Stomach (tissue), 9 donors: ENCODE data around the gene EN2. TPM values are rescaled to one million over a fixed set of nuclear protein-coding genes. Genes with fewer than 3 reads are reported as not detected.

Source experiments
- DNase-seq, 2 donors: peaks; one replicate each; pipeline versions ENCODE4 v3.0.0 to v3.0.0-alpha.2; 2013 to 2019
- H3K27ac ChIP-seq, 5 donors: fragments of 200-600 bp in 4 of 5; sonication (generic) in 4 of 5; one replicate each; pipeline ENCODE4 v1.5.1; 2013 to 2019; ENCODE audit warnings: mild to moderate bottlenecking in 1 of 5, moderate library complexity in 1 of 5
- H3K27me3 ChIP-seq, 3 donors: fragments of 200-600 bp; sonication (generic); one replicate each; pipeline ENCODE4 v1.5.1; 2017 to 2019; ENCODE audit warnings: mixed run types in 1 of 3
- H3K36me3 ChIP-seq, 4 donors: fragments of 200-600 bp; sonication (generic); 1 replicate in 3 of 4; 2 replicates in 1 of 4; pipeline ENCODE4 v1.5.1; 2016 to 2019
- H3K4me1 ChIP-seq, 4 donors: fragments of 200-600 bp; sonication (generic); one replicate each; pipeline ENCODE4 v1.5.1; 2016 to 2019
- H3K4me3 ChIP-seq, 4 donors: fragments of 200-600 bp; sonication (generic) in 3 of 4; one replicate each; pipeline ENCODE4 v1.5.1; 2016 to 2019; ENCODE audit warnings: mild to moderate bottlenecking in 1 of 4
- H3K9me3 ChIP-seq, 4 donors: fragments of 200-600 bp; sonication (generic); one replicate each; pipeline ENCODE4 v1.5.1; 2016 to 2019
- EP300 ChIP-seq: sonication (generic); formaldehyde crosslinking; IDR thresholded peaks from one replicate; pipeline ENCODE4 v1.6.1; 2017; ENCODE audit warnings: antibody characterized with exemption
- POLR2A ChIP-seq, 4 donors: fragments of 450-650 bp; IDR thresholded peaks; one replicate each; pipeline ENCODE4 v1.6.1; 2016; ENCODE audit warnings: antibody characterized with exemption in 4 of 4, control low read depth in 2 of 4, mild to moderate bottlenecking in 1 of 4, moderate library complexity in 1 of 4
- POLR2AphosphoS5 ChIP-seq, 3 donors: sonication (generic); formaldehyde crosslinking; IDR thresholded peaks; one replicate each; pipeline ENCODE4 v1.6.1; 2016; ENCODE audit warnings: antibody characterized with exemption in 3 of 3
- WGBS, 5 donors: extraction: QIAGEN DNeasy Blood & Tissue Kit in 3 of 5; methylation state at CpG; one replicate each; pipeline versions ENCODE4 v1.1.5 to v1.1.7; 2013 to 2018; 5-methylcytosine and 5-hydroxymethylcytosine counted together
- intact Hi-C: fragments of 100-400 bp; cut with DNase I; formaldehyde crosslinking; loops from one replicate; pipeline ENCODE4 v1.15.1; 2023; ENCODE audit warnings: low total_unique reads
- polyA plus RNA-seq, 3 donors: library from polyadenylated mRNA; stranded (reverse); fragments of 200-250 nt; gene quantifications; one replicate each; pipeline ENCODE4 v1.2.3, GENCODE V29; 2013
- total RNA-seq, 5 donors: library from RNA; depleted of rRNA; stranded (reverse); fragments of >200 nt; gene quantifications; one replicate each; pipeline versions ENCODE4 v1.1.0 to v1.2.3, GENCODE V29; 2014 to 2016
- TF ChIP-seq, protein P1 (sequence below), 7 experiments: fragments of 450-650 bp in 4 of 7; fragments of 200-600 bp in 3 of 7; sonication (generic) in 3 of 7; IDR thresholded peaks; one replicate each; pipeline ENCODE4 v1.5.1; 2016 to 2019; ENCODE audit warnings: antibody characterized with exemption in 7 of 7, control low read depth in 2 of 7, mild to moderate bottlenecking in 1 of 7
- donor health status: healthy with polysubstance abuse.
- donor health status: Bipolar disorder and iron deficiency.
- donor health status: healthy.

The EN2 gene
- total and polyA plus RNA-seq, 8 donors: 0.03 TPM; not detected in 7

- Histone ChIP-seq H3K27ac (no peak overlapping the region), H3K4me1 (peaks cover 14 to 17% (median 16%) of the 10 kb centered on the region in 4 donors), H3K36me3 (no peaks in the 10 kb centered on the region), H3K4me3 (no peak overlapping the region), H3K27me3 (peaks cover 0 to 92% (median 42%) of the 10 kb centered on the region in 3 donors), H3K9me3 (no peaks in the 10 kb centered on the region)
- 71 to 77% (median 72%) methylated on average over 19 to 20 of the region's 20 CpGs for WGBS, 5 donors
- intact Hi-C loops: no loop called here
- DNase-seq: no peak
- TF ChIP-seq, protein P1, sequence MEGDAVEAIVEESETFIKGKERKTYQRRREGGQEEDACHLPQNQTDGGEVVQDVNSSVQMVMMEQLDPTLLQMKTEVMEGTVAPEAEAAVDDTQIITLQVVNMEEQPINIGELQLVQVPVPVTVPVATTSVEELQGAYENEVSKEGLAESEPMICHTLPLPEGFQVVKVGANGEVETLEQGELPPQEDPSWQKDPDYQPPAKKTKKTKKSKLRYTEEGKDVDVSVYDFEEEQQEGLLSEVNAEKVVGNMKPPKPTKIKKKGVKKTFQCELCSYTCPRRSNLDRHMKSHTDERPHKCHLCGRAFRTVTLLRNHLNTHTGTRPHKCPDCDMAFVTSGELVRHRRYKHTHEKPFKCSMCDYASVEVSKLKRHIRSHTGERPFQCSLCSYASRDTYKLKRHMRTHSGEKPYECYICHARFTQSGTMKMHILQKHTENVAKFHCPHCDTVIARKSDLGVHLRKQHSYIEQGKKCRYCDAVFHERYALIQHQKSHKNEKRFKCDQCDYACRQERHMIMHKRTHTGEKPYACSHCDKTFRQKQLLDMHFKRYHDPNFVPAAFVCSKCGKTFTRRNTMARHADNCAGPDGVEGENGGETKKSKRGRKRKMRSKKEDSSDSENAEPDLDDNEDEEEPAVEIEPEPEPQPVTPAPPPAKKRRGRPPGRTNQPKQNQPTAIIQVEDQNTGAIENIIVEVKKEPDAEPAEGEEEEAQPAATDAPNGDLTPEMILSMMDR (IDR thresholded peaks at IDR 0.05): no peak
- TF ChIP-seq POLR2A (IDR thresholded peaks at IDR 0.05) (no peak), POLR2AphosphoS5 (IDR thresholded peaks at IDR 0.05) (no peak), EP300 (no peak)
Measured at GRCh38 chr7:155489158-155489840, 31.4 kb downstream of the EN2 start.

DNA sequence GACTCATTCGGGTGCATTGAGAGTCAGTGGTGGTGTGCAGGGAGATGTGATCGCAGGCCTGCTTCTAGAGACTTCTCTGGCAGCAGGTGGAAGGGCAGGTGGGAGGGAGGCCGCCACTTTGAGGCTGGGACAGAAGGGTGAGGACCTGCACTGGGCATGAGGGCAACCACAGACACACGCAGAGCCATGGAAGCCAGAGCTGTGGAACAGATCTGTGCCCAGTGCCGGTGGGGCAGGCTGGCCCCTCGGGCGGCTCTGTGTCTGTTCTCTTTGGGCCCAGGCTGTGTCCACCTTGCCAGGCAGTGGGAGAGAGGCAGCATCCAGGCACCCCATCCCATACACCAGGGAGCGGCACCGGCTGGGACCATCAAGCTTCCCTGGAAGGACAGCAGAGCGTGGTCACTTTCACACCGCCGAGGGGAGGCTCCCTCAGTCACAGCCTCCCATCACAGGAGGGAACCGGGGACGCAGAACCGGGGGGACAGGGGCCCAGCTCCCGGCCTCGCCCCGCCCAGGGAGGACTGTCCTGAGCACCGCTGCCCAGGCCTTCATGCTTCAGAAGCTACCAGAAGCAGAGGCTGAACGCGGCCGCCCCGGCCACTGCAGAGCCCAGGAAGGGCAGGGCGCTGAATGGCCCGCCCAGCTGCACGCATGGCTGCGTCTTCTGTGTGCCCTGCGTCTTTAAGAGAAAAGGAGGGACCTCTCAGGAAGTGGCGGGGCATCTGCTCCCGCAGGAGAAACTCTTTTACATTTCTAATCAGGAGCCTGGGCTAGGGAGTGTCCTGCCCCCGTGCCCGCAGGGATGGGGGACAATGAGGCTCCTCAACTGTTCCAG lies 32.1 kb downstream of the EN2 start:
- no peaks in the 10 kb centered on the region for H3K9me3 ChIP-seq
- WGBS, 5 donors: 40 to 55% (median 48%) methylated on average over 9 to 32 of the region's 32 CpGs
- H3K4me3 ChIP-seq: peak overlapping the region; percentile 37 to 52 (median 44)
- H3K27ac ChIP-seq: peak overlapping the region in 1 of 5 donors; percentile 1
- H3K36me3 ChIP-seq: no peaks in the 10 kb centered on the region
- TF ChIP-seq, protein P1 (IDR thresholded peaks at IDR 0.05): no peak
- no peak for TF ChIP-seq POLR2AphosphoS5 (IDR thresholded peaks at IDR 0.05)
- peaks cover 14 to 17% (median 16%) of the 10 kb centered on the region in 4 donors for H3K4me1 ChIP-seq
- intact Hi-C loops: loop anchor here (10.0 kb wide), 1 partner anchor 65 kb away; no protein-coding TSS in a partner anchor
- H3K27me3 ChIP-seq: peaks cover 0 to 90% (median 35%) of the 10 kb centered on the region in 3 donors
- peak in 1 of 2 donors; percentile 48 for DNase-seq

GRCh38 chr7:155490697-155491628 lies 33.0 kb downstream of the EN2 start:
- 21 to 42% (median 30%) methylated on average over 45 to 47 of the region's 47 CpGs for WGBS, 5 donors
- peak in 1 of 2 donors; percentile 75 for DNase-seq
- H3K4me1 ChIP-seq: peaks cover 14 to 17% (median 16%) of the 10 kb centered on the region in 4 donors
- no peaks in the 10 kb centered on the region for H3K9me3 ChIP-seq
- no peak for TF ChIP-seq POLR2A (IDR thresholded peaks at IDR 0.05)
- no peaks in the 10 kb centered on the region for H3K36me3 ChIP-seq
- H3K4me3 ChIP-seq: peak overlapping the region; percentile 37 to 52 (median 44)
- peaks cover 0 to 90% (median 31%) of the 10 kb centered on the region in 3 donors for H3K27me3 ChIP-seq
- H3K27ac ChIP-seq: peak overlapping the region in 2 of 5 donors; percentile 1 to 41
- intact Hi-C loops: loop anchor here (10.0 kb wide), 1 partner anchor 64 kb away; no protein-coding TSS in a partner anchor

- WGBS, 5 donors: 61 to 72% (median 69%) methylated on average over 11 of the region's 11 CpGs
- no peak for DNase-seq
- Histone ChIP-seq H3K4me1 (peaks cover 14 to 17% (median 16%) of the 10 kb centered on the region in 4 donors), H3K27ac (no peak overlapping the region), H3K36me3 (no peaks in the 10 kb centered on the region), H3K9me3 (no peaks in the 10 kb centered on the region), H3K27me3 (peaks cover 0 to 90% (median 31%) of the 10 kb centered on the region in 3 donors), H3K4me3 (no peak overlapping the region)
- no peak for TF ChIP-seq POLR2AphosphoS5 (IDR thresholded peaks at IDR 0.05)
- TF ChIP-seq, protein P1 (IDR thresholded peaks at IDR 0.05): no peak
- TF ChIP-seq POLR2A (IDR thresholded peaks at IDR 0.05): no peak
- no peak for TF ChIP-seq EP300
- intact Hi-C loops: loop anchor here (10.0 kb wide), 1 partner anchor 63 kb away; no protein-coding TSS in a partner anchor
Measured at GRCh38 chr7:155491812-155492211, 33.9 kb downstream of the EN2 start.
